Keratinocyte (primary cell): Measurements from ENCODE around the gene GLG1. TPM values are rescaled to one million over a fixed set of nuclear protein-coding genes. Genes with fewer than 3 reads are reported as not detected.
"Not testable (repeated sequence)": the region's sequence is repeated elsewhere in the genome, so short reads cannot be mapped to it uniquely, and the experiment has no call there.

ENCODE experiments used
- DNase-seq: peaks from one replicate; pipeline ENCODE4 v3.0.0-alpha.2; 2011; ENCODE audit warnings: low read depth, missing footprints, low spot score
- FAIRE-seq: peaks from 2 replicates; lab custom pipeline; 2011; peaks lifted over from hg19 to GRCh38; lab: Jason Lieb, UNC
- H2AFZ ChIP-seq: 2 replicates; pipeline ENCODE4 v1.6.0; 2012; ENCODE audit warnings: low read length, control low read depth, inconsistent platforms; ENCODE audit not compliant: control insufficient read depth
- H3K27ac ChIP-seq: 2 replicates; pipeline ENCODE4 v1.5.1; 2011; ENCODE audit warnings: low read length; ENCODE audit not compliant: control insufficient read depth, insufficient read depth
- H3K27me3 ChIP-seq: 3 replicates; pipeline ENCODE4 v1.6.0; 2011; ENCODE audit warnings: low read length; ENCODE audit not compliant: control insufficient read depth, insufficient read depth; ENCODE audit errors: extremely low read depth
- H3K36me3 ChIP-seq, 2 experiments: 2 replicates in 1 of 2; 3 replicates in 1 of 2; pipeline ENCODE4 v1.5.1; 2011; ENCODE audit warnings: low read length in 2 of 2, mild to moderate bottlenecking in 1 of 2; ENCODE audit not compliant: control insufficient read depth in 2 of 2, insufficient read depth in 2 of 2; ENCODE audit errors: extremely low read depth in 1 of 2
- H3K4me1 ChIP-seq: 3 replicates; pipeline ENCODE4 v1.5.1; 2011; ENCODE audit warnings: low read length; ENCODE audit not compliant: control insufficient read depth, insufficient read depth; ENCODE audit errors: extremely low read depth
- H3K4me2 ChIP-seq: 3 replicates; pipeline ENCODE4 v1.6.0; 2011; ENCODE audit warnings: low read depth, low read length; ENCODE audit not compliant: control insufficient read depth, insufficient read depth; ENCODE audit errors: extremely low read depth
- H3K4me3 ChIP-seq, 3 experiments: fragments of 200-600 bp in 1 of 3; sonication (generic) in 1 of 3; 2 replicates in 2 of 3; 3 replicates in 1 of 3; pipeline ENCODE4 v1.5.1; 2011 to 2016; ENCODE audit warnings: low read length in 3 of 3, mild to moderate bottlenecking in 3 of 3, control low read depth in 2 of 3, inconsistent platforms in 1 of 3, low read depth in 1 of 3, mixed read lengths in 1 of 3, mixed run types in 1 of 3, moderate library complexity in 1 of 3; ENCODE audit not compliant: control insufficient read depth in 2 of 3, insufficient read depth in 2 of 3; ENCODE audit errors: extremely low read depth in 1 of 3
- H3K79me2 ChIP-seq: 2 replicates; pipeline ENCODE4 v1.6.0; 2012; ENCODE audit warnings: low read length; ENCODE audit not compliant: control insufficient read depth, insufficient read depth
- H3K9ac ChIP-seq: 3 replicates; pipeline ENCODE4 v1.6.0; 2011; ENCODE audit warnings: low read length; ENCODE audit not compliant: control insufficient read depth, insufficient read depth; ENCODE audit errors: extremely low read depth
- H3K9me1 ChIP-seq: 3 replicates; pipeline ENCODE4 v1.6.0; 2011; ENCODE audit warnings: low read length; ENCODE audit not compliant: control insufficient read depth, insufficient read depth; ENCODE audit errors: extremely low read depth
- H3K9me3 ChIP-seq: 2 replicates; pipeline ENCODE4 v1.5.1; 2012; ENCODE audit warnings: low read depth, low read length; ENCODE audit not compliant: control insufficient read depth
- H4K20me1 ChIP-seq: 3 replicates; pipeline ENCODE4 v1.6.0; 2011; ENCODE audit warnings: low read length; ENCODE audit not compliant: control insufficient read depth, insufficient read depth; ENCODE audit errors: extremely low read depth
- dilution Hi-C: fragments of 300-500 bp; cut with MboI; formaldehyde crosslinking; loops from one replicate; pipeline ENCODE4 v1.7.0; 2020; ENCODE audit warnings: low sequenced_read_pairs; ENCODE audit not compliant: extremely low pct_ligation_motif_present
- polyA plus RNA-seq, 5 experiments: library from polyadenylated mRNA; depleted of rRNA in 3 of 5; stranded (reverse) in 3 of 5; stranded (forward) in 1 of 5; unstranded in 1 of 5; fragments of >200 nt; gene quantifications; 1 replicate in 1 of 5; 2 replicates in 3 of 5; 3 replicates in 1 of 5; pipeline versions ENCODE4 v1.2.1 to v1.2.3, GENCODE V29; 2011 to 2012; ENCODE audit warnings: missing spikeins in 2 of 5, low read depth in 1 of 5, low replicate concordance in 1 of 5

GLG1 gene
- polyA plus RNA-seq, 1 donor (not counting 4 experiments of a cell fraction or from before 2014, with no cell fraction given): 63.6 TPM

GRCh38 chr16:74417897-74418296, 189.0 kb downstream of the GLG1 start:
- H3K36me3 ChIP-seq, H3K4me2 ChIP-seq, DNase-seq, dilution Hi-C loops, H2AFZ ChIP-seq, FAIRE-seq, H3K9me1 ChIP-seq, H3K4me1 ChIP-seq, H3K9me3 ChIP-seq, H3K27me3 ChIP-seq, H3K79me2 ChIP-seq, H3K4me3 ChIP-seq, H4K20me1 ChIP-seq, H3K27ac ChIP-seq, H3K9ac ChIP-seq: not testable (repeated sequence)

- H3K4me3 ChIP-seq, dilution Hi-C loops, DNase-seq, H2AFZ ChIP-seq, H3K9me3 ChIP-seq, H3K79me2 ChIP-seq, H3K27ac ChIP-seq, H3K36me3 ChIP-seq, FAIRE-seq, H3K9ac ChIP-seq, H3K4me1 ChIP-seq, H4K20me1 ChIP-seq, H3K9me1 ChIP-seq, H3K27me3 ChIP-seq, H3K4me2 ChIP-seq: not testable (repeated sequence)
Observed at GRCh38 chr16:74413920-74414319, 193.0 kb downstream of the GLG1 start.

GRCh38 chr16:74413485-74413884, 193.4 kb downstream of the GLG1 start:
- H3K4me3 ChIP-seq, H3K9me1 ChIP-seq, H2AFZ ChIP-seq, H3K9ac ChIP-seq, H3K36me3 ChIP-seq, H3K9me3 ChIP-seq, FAIRE-seq, H4K20me1 ChIP-seq, H3K27ac ChIP-seq, H3K27me3 ChIP-seq, dilution Hi-C loops, H3K79me2 ChIP-seq, H3K4me1 ChIP-seq, DNase-seq, H3K4me2 ChIP-seq: not testable (repeated sequence)

DNA sequence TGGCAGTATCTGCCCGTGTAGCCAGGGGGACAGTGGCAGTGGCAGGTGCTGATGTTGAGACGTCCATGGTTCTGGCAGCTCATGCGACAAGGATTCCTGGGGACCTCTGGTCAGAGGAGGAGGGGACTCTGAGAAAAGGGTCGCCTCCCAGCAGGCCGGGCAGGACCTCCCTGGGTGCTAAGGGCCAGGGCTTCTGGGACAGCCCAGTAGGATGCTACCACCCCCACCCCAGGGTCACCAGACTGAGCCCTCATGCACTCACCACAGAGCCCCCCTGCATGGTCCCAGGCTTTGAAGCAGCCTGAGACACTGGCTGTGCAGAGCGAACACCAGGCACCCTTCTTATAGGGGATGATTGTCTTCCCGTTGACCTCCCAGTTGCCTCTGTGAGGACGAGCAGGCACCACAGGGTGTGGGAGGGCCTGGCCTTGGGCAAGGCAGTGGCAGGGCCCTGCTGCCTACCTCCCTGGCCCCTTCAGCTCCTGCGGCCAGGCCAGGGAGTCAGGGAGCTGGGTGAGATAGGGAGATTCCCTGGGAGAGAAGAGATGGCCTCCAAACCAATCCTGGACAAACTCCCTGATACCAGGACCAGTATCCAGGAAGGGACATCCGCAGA, 194.0 kb downstream of the GLG1 start:
- dilution Hi-C loops, H3K4me1 ChIP-seq, H3K4me2 ChIP-seq, H3K79me2 ChIP-seq, H2AFZ ChIP-seq, H3K9me3 ChIP-seq, H4K20me1 ChIP-seq, H3K27ac ChIP-seq, H3K36me3 ChIP-seq, FAIRE-seq, H3K4me3 ChIP-seq, H3K9me1 ChIP-seq, H3K27me3 ChIP-seq, DNase-seq, H3K9ac ChIP-seq: not testable (repeated sequence)

- H3K9me1 ChIP-seq, H3K4me2 ChIP-seq, H3K4me3 ChIP-seq, FAIRE-seq, dilution Hi-C loops, H3K36me3 ChIP-seq, H3K4me1 ChIP-seq, H4K20me1 ChIP-seq, H3K79me2 ChIP-seq, H3K9ac ChIP-seq, DNase-seq, H2AFZ ChIP-seq, H3K9me3 ChIP-seq, H3K27ac ChIP-seq, H3K27me3 ChIP-seq: not testable (repeated sequence)
Observed at GRCh38 chr16:74412138-74412774, 194.7 kb downstream of the GLG1 start.
